ENCODE data around the gene ADAM33.

The ADAM33 gene

DNA sequence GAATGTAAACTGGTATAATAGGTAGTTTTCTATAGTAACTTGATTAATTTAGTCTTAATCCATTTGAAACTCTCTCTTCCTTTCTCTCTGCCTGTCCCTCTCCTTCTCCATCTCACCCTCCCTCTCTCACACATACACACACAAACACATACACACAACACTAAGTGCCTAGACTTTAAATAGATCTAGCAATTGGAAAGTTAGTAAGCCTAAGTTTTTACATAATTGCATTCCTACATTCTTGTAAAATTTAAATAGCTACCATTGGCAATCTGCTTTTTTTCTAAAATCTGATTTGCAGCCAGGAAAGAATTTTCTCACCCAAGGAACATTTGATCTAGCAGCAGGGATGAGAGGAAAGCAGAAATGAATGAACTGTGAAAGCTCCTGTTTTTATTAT lies 34.3 kb downstream of the ADAM33 start:
- Histone ChIP-seq H3K36me3 (ENCODE audit: control insufficient read depth in 1 of 2, insufficient read depth in 2 of 2, low read length in 2 of 2) (peaks cover 0 to 14% of the 10 kb centered on the region in 2 experiments), H3K27ac (ENCODE audit: low read depth, low read length) (no peak overlapping the region), H3K4me2 (ENCODE audit: low read length) (no peak overlapping the region), H4K12ac (ENCODE audit: low read depth, low read length) (no peak overlapping the region), H4K8ac (ENCODE audit: low read depth, low read length) (no peak overlapping the region), H2AK5ac (ENCODE audit: low read length) (no peak overlapping the region), H3K14ac (ENCODE audit: low read length) (no peak overlapping the region), H3K4me1 (ENCODE audit: control insufficient read depth in 1 of 2, insufficient read depth in 2 of 2, low read length in 2 of 2) (no peaks in the 10 kb centered on the region), H2BK120ac (ENCODE audit: insufficient read depth, low read length, poor library complexity) (no peak overlapping the region), H3K9me3 (ENCODE audit: insufficient read depth, low read depth, low read length) (no peaks in the 10 kb centered on the region), H3K23ac (ENCODE audit: low read length) (no peak overlapping the region), H3K4me3 (ENCODE audit: low read depth, low read length) (no peak overlapping the region), H4K91ac (ENCODE audit: low read depth, low read length) (no peak overlapping the region), H3K18ac (ENCODE audit: low read length) (no peak overlapping the region), H2AFZ (ENCODE audit: insufficient read depth, low read length, poor library complexity) (no peak overlapping the region), H3K9ac (ENCODE audit: low read length) (no peak overlapping the region), H3K79me2 (ENCODE audit: control insufficient read depth, insufficient read depth, low read length, poor library complexity) (no peaks in the 10 kb centered on the region), H3K79me1 (ENCODE audit: low read length) (no peaks in the 10 kb centered on the region), H2BK5ac (ENCODE audit: low read depth, low read length, poor library complexity) (no peak overlapping the region), H2BK12ac (ENCODE audit: low read length) (no peak overlapping the region), H3K27me3 (ENCODE audit: insufficient read depth, low read length) (no peaks in the 10 kb centered on the region), H3K4ac (ENCODE audit: low read depth, low read length) (no peak overlapping the region)
- no peak for DNase-seq

DNA sequence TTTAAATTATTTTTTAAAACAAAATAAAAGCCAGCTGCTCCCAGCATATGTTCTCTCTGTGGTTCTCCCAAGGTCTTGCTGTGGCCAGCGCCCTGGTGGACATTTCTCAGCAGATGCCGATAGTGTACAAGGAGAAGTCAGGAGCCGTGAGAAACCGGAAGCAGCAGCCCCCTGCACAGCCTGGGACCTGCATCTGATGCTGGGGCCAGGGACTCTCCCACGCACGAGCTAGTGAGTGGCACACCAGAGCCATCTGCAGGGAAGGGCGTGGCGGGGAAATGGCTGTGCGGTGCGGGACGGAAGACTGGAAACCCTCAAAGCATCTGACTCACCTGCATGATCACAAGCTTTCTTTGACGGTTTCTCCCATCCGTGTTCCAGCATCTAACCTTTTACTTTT lies 35.2 kb downstream of the ADAM33 start:
- Histone ChIP-seq H3K27me3 (ENCODE audit: insufficient read depth, low read length) (no peaks in the 10 kb centered on the region), H3K36me3 (ENCODE audit: control insufficient read depth in 1 of 2, insufficient read depth in 2 of 2, low read length in 2 of 2) (peaks cover 0 to 14% of the 10 kb centered on the region in 2 experiments), H3K79me1 (ENCODE audit: low read length) (no peaks in the 10 kb centered on the region), H3K79me2 (ENCODE audit: control insufficient read depth, insufficient read depth, low read length, poor library complexity) (no peaks in the 10 kb centered on the region), H2AK5ac (ENCODE audit: low read length) (no peak overlapping the region), H2BK120ac (ENCODE audit: insufficient read depth, low read length, poor library complexity) (no peak overlapping the region), H2BK5ac (ENCODE audit: low read depth, low read length, poor library complexity) (no peak overlapping the region), H4K8ac (ENCODE audit: low read depth, low read length) (no peak overlapping the region), H3K4me1 (ENCODE audit: control insufficient read depth in 1 of 2, insufficient read depth in 2 of 2, low read length in 2 of 2) (no peaks in the 10 kb centered on the region), H3K18ac (ENCODE audit: low read length) (no peak overlapping the region), H4K12ac (ENCODE audit: low read depth, low read length) (no peak overlapping the region), H3K4ac (ENCODE audit: low read depth, low read length) (no peak overlapping the region), H3K23ac (ENCODE audit: low read length) (no peak overlapping the region), H4K91ac (ENCODE audit: low read depth, low read length) (no peak overlapping the region), H3K9me3 (ENCODE audit: insufficient read depth, low read depth, low read length) (no peaks in the 10 kb centered on the region), H3K4me3 (ENCODE audit: low read depth, low read length) (no peak overlapping the region), H2BK12ac (ENCODE audit: low read length) (no peak overlapping the region), H3K27ac (ENCODE audit: low read depth, low read length) (no peak overlapping the region), H3K4me2 (ENCODE audit: low read length) (no peak overlapping the region), H2AFZ (ENCODE audit: insufficient read depth, low read length, poor library complexity) (no peak overlapping the region), H3K9ac (ENCODE audit: low read length) (no peak overlapping the region), H3K14ac (ENCODE audit: low read length) (no peak overlapping the region)
- no peak for DNase-seq
- no CpG with 5 or more reads among the region's 13 CpGs for WGBS (ENCODE audit: extremely low coverage, insufficient coverage, insufficient read length)

DNA sequence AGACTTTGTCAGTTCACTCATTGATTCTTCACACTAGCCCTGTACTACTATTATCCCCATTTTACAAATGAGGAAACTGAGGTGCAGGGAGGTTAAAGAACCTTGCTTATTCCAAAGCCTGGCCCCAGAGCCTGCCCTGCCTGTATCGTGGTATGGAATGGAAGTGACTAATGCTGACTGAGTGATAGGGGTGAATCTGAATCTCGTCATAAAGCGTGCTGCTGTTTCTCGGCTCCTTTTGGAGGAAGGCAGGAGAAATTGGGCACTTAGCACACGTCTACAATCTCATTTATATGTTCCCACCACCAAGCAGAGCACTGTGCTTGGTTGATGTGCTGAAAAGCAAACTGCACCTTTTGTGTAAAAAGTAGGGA lies 35.8 kb downstream of the ADAM33 start:
- Histone ChIP-seq H3K18ac (ENCODE audit: low read length) (no peak overlapping the region), H3K23ac (ENCODE audit: low read length) (no peak overlapping the region), H3K4me1 (ENCODE audit: control insufficient read depth in 1 of 2, insufficient read depth in 2 of 2, low read length in 2 of 2) (no peaks in the 10 kb centered on the region), H4K8ac (ENCODE audit: low read depth, low read length) (no peak overlapping the region), H3K27ac (ENCODE audit: low read depth, low read length) (no peak overlapping the region), H3K27me3 (ENCODE audit: insufficient read depth, low read length) (no peaks in the 10 kb centered on the region), H3K9me3 (ENCODE audit: insufficient read depth, low read depth, low read length) (no peaks in the 10 kb centered on the region), H3K9ac (ENCODE audit: low read length) (no peak overlapping the region), H4K91ac (ENCODE audit: low read depth, low read length) (no peak overlapping the region), H3K4me2 (ENCODE audit: low read length) (no peak overlapping the region), H3K4me3 (ENCODE audit: low read depth, low read length) (no peak overlapping the region), H4K12ac (ENCODE audit: low read depth, low read length) (no peak overlapping the region), H2AFZ (ENCODE audit: insufficient read depth, low read length, poor library complexity) (no peak overlapping the region), H2BK120ac (ENCODE audit: insufficient read depth, low read length, poor library complexity) (no peak overlapping the region), H2BK5ac (ENCODE audit: low read depth, low read length, poor library complexity) (no peak overlapping the region), H3K36me3 (ENCODE audit: control insufficient read depth in 1 of 2, insufficient read depth in 2 of 2, low read length in 2 of 2) (peaks cover 0 to 14% of the 10 kb centered on the region in 2 experiments), H2AK5ac (ENCODE audit: low read length) (no peak overlapping the region), H2BK12ac (ENCODE audit: low read length) (no peak overlapping the region), H3K14ac (ENCODE audit: low read length) (no peak overlapping the region), H3K4ac (ENCODE audit: low read depth, low read length) (no peak overlapping the region), H3K79me2 (ENCODE audit: control insufficient read depth, insufficient read depth, low read length, poor library complexity) (no peaks in the 10 kb centered on the region), H3K79me1 (ENCODE audit: low read length) (no peaks in the 10 kb centered on the region)
- no CpG with 5 or more reads among the region's 5 CpGs for WGBS (ENCODE audit: extremely low coverage, insufficient coverage, insufficient read length)
- peak in 1 of 2 donors; percentile 21 for DNase-seq

DNA sequence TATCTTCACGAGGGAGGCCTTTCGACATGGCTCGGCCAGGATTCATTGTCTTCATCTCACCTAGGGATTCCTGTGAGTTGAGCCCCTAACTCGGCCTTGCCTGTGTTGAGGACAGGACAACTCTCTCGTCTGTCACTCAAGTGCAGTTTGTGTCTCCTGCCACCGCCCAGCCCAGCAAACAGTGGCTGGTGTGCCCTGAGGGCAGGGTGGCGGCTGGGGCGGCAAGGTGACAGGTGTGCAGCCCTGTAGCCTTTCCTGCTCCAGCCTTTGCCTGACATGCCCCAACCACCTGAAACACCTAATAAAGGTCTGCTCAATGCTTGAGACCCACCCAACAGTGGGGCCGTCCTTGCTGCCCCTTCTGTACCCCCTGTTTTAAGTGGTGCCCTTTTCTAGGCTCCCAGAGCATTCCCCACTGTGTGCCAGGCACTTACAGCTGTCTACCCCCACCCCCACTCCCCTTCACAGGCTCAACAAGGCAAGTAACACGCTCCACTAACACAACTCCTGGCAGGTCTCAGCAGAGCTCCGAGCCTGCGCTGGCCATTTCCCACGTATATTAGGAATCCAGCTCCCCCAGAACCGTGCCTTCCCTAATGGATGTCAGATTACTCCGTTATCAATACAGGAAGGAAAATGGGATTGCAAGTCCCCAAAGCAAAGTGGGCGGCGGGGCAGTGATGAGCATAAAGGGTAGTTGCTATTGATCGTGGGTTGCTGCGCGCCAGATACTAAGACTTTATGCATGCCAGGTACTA lies 36.3 kb downstream of the ADAM33 start:
- H3K14ac ChIP-seq (ENCODE audit: low read length) = no peak overlapping the region
- H4K12ac ChIP-seq (ENCODE audit: low read depth, low read length) = no peak overlapping the region
- no peak overlapping the region for H2AK5ac ChIP-seq (ENCODE audit: low read length)
- H3K27ac ChIP-seq (ENCODE audit: low read depth, low read length) = no peak overlapping the region
- no peak overlapping the region for H2BK5ac ChIP-seq (ENCODE audit: low read depth, low read length, poor library complexity)
- no peak overlapping the region for H3K4me3 ChIP-seq (ENCODE audit: low read depth, low read length)
- H3K4ac ChIP-seq (ENCODE audit: low read depth, low read length) = no peak overlapping the region
- no peaks in the 10 kb centered on the region for H3K9me3 ChIP-seq (ENCODE audit: insufficient read depth, low read depth, low read length)
- no CpG with 5 or more reads among the region's 20 CpGs for WGBS (ENCODE audit: extremely low coverage, insufficient coverage, insufficient read length)
- H2BK12ac ChIP-seq (ENCODE audit: low read length) = no peak overlapping the region
- no peak overlapping the region for H3K4me2 ChIP-seq (ENCODE audit: low read length)
- H3K27me3 ChIP-seq (ENCODE audit: insufficient read depth, low read length) = no peaks in the 10 kb centered on the region
- H3K79me1 ChIP-seq (ENCODE audit: low read length) = no peaks in the 10 kb centered on the region
- H3K23ac ChIP-seq (ENCODE audit: low read length) = no peak overlapping the region
- H3K36me3 ChIP-seq (ENCODE audit: control insufficient read depth in 1 of 2, insufficient read depth in 2 of 2, low read length in 2 of 2) = peaks cover 0 to 14% of the 10 kb centered on the region in 2 experiments
- no peak overlapping the region for H2AFZ ChIP-seq (ENCODE audit: insufficient read depth, low read length, poor library complexity)
- no peak overlapping the region for H3K9ac ChIP-seq (ENCODE audit: low read length)
- H4K91ac ChIP-seq (ENCODE audit: low read depth, low read length) = no peak overlapping the region
- no peak overlapping the region for H3K18ac ChIP-seq (ENCODE audit: low read length)
- no peak overlapping the region for H4K8ac ChIP-seq (ENCODE audit: low read depth, low read length)
- H2BK120ac ChIP-seq (ENCODE audit: insufficient read depth, low read length, poor library complexity) = no peak overlapping the region
- no peaks in the 10 kb centered on the region for H3K79me2 ChIP-seq (ENCODE audit: control insufficient read depth, insufficient read depth, low read length, poor library complexity)
- no peak for DNase-seq
- H3K4me1 ChIP-seq (ENCODE audit: control insufficient read depth in 1 of 2, insufficient read depth in 2 of 2, low read length in 2 of 2) = no peaks in the 10 kb centered on the region

Measured in trophoblast cell (in vitro differentiated cells and primary cell).